Stimulated activated CD4-positive, alpha-beta T cell treated with anti-CD3 and anti-CD28 coated beads, Interleukin-12 subunit alpha, Interleukin-12 subunit beta, amount 100 ng/mL, for 48 hours (primary cell): ENCODE measurements around the gene PIAS4.

Experiments used
- DNase-seq, 3 donors: peaks; one replicate each; pipeline ENCODE4 v3.0.0-alpha.2; 2020; ENCODE audit warnings: low read depth in 2 of 3, low spot score in 1 of 3

PIAS4 gene

GRCh38 chr19:4038661-4039423 lies 31.3 kb downstream of the PIAS4 start:
- no peak for DNase-seq

- no peak for DNase-seq
Measured at GRCh38 chr19:4042064-4042730, 34.7 kb downstream of the PIAS4 start.

DNA sequence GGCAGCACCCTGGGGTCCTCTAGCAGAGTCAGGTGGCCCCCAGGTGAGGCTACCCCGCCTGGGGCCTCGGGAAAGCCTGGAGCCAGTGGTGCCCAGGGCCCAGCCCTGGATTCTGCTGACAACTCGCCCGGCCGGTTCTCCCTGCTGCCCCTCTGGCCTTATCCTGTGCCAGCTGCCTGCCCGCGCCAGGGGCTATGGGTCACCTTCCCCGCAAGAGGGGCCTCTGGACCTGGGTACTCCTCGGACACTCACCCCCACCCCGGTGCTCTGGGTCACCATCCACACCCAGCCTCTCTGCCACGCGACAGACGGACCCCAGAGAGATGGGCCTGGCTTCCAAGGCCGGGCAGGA lies 35.2 kb downstream of the PIAS4 start:
- DNase-seq = no peak

- no peak for DNase-seq
Measured at GRCh38 chr19:4043401-4043800, 35.9 kb downstream of the PIAS4 start.

DNA sequence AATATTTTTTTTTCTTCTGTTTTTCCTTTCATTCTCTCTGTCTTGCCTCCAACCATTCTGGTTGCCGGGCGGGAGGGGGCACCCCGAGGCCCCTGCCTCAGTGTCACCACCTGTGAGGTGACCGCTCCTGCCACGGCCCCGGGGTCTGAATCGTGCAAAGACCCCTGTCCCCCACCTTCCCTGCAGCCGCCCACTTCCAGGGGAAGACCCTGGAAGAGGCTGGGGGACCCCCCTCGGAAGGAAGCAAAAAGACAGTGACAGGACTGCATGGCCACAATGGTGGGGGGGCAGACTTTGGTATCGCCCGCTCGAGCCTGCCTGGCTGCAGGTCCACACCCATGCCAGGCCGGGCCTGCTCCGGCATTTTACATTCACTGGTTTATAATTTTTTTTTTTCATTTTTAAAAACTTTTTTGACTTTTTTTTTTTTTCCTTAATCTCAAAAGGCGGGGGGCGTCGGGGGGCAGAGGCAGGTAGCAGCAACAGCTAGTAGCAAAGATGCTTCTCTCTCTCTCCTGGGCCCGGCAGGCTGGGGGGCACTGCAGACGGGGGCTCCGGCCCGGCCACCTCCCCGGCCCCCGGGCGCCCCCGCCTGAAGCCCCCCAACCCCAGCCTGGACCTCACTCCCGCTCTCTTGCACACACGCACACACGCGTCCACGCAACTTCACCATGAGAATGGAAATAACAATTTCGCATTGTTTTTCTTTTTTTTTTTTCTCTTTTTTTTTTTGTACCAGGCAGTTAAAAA lies 36.6 kb downstream of the PIAS4 start:
- no peak for DNase-seq

DNA sequence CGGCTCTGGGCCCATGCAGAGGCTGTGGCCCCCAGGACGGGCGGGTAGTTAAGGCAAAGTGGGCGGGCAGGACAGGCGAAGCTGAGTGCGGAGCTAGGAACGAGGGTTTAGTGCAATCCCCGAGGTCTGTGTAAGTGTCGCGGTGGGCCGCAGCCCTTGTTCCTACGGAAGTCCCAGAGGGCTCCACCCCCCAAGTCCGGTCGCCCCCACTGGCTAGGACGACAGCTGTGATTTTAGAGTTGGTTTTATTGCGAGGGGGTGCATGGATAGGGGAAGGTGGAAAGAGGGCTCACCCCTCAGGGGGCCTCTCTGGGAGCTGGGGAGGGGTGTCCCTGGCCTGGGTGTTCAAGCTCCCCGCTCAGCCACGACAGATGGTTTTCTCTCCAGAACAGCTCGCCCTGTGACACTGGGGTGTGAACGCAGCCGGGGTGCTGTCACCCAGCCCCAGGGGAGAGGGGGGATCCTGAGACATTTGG lies 37.5 kb downstream of the PIAS4 start:
- no peak for DNase-seq

- no peak for DNase-seq
Measured at GRCh38 chr19:4045597-4046361, 38.2 kb downstream of the PIAS4 start.

- DNase-seq = no peak
Measured at GRCh38 chr19:4046362-4046691, 38.8 kb downstream of the PIAS4 start.

DNA sequence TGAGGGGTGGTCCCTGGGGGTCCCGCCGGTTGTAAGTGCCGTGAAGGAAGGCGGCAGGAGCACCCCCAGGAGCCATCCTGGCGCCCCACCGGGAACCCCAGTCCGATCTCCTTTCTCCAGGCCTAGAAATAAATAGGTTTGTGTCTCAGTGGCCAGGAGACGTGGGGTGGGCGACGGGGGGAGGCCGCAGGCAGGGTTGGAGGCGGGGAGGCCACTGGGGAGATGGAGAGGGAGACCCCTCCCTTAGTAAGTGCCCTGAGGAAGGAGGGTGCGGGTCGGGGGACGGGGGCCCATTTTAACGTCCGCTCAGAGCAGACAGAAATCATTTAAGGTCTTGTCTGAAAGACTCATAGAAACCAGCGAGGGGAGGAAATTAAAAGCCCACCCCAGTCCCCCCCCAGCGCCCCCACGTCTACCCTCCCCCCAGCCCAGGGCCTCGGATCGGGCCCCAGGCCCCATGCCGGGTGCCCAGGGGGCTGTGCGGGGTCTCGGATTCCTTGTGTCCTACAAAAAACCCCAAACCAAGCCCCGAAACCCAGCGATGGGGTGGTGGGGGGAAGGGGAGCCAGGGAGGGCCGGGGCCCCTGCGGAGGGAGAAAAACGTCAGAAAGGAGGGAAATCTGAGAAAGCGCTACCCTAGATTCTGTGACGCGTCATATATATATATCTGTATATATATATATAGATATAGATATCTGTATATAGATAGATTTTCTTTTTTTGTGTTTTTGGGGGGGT lies 39.6 kb downstream of the PIAS4 start:
- no peak for DNase-seq

- DNase-seq = no peak
Measured at GRCh38 chr19:4049432-4049831, 41.9 kb downstream of the PIAS4 start.

GRCh38 chr19:4051175-4052101 lies 43.9 kb downstream of the PIAS4 start:
- DNase-seq = no peak

DNA sequence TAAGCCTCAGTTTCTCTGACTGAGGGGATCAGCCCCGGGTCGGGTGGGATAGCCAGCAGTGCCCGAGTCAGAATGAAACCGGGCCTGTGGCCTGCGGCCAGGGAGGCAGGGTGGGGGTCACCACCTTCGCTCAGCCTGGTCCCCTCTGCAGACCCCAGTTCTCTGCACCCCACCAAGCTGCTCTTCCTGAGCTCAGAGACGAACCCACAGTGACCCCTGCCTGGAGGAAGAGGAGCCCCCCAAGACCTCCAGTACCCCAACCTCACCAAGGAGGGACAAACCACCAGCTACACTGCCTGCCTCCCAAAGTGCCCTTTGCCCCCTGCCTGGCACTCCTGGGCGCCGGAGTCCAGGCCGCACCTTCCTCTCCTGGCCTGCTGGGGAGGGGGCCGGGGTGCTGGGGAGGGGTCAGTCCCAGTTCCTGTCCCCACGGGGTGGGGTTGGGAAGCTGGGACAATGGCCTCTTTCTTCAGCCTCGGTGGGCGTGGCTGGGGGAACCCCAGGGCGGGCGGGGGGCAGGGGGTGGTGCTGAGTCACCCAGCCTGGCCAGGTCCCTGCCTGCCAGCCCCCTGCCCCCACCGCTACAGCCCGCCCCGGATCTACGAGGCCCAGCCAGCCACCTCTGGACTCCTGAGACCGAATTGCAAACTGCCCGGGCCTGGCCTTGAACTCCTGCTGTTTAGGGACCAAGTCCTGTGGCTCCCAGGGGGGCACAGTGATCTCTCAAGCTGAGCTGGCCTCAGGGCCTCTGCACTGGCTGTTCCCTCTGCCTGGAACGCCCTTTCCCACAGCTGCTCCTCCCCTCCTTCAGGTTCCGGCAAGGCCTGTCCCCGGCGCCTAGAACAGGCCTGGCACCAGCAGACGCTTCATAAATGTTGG lies 44.8 kb downstream of the PIAS4 start:
- no peak for DNase-seq

DNA sequence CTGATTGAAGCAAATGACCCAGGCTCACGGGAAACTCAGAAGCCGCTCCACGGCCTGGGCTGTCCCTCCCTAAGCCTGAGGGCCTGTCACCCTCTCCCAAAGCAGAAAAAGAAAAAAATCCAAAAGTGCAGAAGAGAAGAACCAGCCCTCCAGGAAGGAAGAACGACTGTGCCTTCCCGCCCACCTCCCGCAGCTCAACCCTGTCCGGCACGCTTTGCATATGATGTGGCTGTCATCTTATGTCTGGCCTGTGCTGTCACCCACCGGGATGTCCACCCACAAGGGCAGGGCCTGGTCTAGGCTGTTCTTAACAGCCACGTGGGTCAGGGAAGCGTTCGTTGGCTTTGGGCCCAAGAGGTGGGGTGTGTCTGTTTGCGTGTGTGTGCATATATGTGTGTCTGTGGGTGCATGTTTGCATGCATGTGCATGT lies 45.5 kb downstream of the PIAS4 start:
- DNase-seq = no peak

DNA sequence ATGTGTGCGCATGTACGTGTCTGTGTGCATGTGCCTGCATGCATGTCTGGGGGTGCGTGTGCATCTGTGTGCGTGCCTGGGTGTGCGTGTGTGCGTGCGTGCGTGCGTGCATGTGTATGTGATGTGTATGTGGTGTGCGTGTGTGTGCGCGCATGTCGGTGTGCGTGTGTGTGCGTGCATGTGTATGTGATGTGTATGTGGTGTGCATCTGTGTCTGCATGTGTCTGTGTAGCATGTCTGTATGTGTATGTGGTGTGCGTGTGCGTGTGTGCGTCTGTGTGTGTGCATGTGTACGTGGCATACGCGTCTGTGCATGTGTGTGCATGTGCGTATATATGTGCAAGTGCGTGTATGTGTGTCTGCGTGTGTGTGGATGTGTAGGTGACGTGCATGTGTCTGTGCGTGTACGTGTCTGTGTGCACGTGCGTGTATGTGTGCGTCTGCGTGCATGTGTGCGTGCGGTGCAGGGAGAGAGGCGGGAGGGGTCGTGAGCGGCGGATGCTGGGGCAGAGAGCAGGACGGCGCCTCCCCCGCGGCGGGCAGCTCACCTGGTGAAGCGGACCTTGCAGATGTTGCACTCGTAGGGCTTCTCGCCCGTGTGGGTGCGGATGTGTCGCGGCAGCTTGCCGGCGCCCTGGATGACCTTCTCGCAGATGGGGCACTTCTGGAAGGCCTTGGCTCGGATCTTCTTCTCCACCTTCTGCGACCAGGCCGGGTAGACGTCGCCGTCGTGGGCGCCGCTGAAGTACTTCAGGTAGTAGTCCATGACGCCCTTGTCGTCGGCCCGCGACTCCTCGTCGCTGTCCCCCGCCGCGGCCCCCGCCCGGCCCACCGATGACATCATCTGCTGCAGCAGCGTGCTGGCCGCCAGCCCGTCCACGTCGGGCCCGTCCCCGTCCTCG lies 46.1 kb downstream of the PIAS4 start:
- no peak for DNase-seq

GRCh38 chr19:4054441-4055208 lies 47.1 kb downstream of the PIAS4 start:
- no peak for DNase-seq

DNA sequence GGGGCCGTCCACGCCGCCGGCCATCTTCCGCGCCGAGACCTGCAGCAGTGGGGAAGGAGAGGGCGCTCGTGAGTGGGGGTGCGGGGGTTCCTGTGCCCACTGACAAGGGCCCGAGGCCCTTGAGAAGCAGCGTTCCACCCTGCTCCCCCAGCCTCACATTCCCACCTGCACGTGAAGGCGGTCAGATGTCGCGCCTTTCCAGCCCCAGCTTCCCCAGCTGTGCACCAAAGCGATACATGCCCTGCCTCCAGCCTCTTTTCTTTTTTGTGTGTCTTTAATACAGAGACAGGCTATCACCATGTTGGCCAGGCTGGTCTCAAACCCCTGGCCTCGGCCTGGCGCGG lies 47.6 kb downstream of the PIAS4 start:
- DNase-seq = no peak
